NCI-H1436 treated with DMSO at 0.1 percent for 48 hours (cell line): ENCODE data around the gene AQP9.
A peak's percentile ranks its signal among the peaks of the same experiment; 100 is the strongest.
"Not testable (repeated sequence)": the region's sequence is repeated elsewhere in the genome, so short reads cannot be mapped to it uniquely, and the experiment has no call there.

Experiments used
- DNase-seq: peaks from one replicate; lab custom pipeline; 2025; lab: John Stamatoyannopoulos, UW

Gene AQP9

GRCh38 chr15:58182460-58183163 is 44.4 kb downstream of the AQP9 start:
- DNase-seq: no peak

GRCh38 chr15:58185439-58185838 is 47.3 kb downstream of the AQP9 start:
- DNase-seq: no peak

- DNase-seq: no peak
Measured at GRCh38 chr15:58189148-58189811, 51.1 kb downstream of the AQP9 start.

- no peak for DNase-seq
Measured at GRCh38 chr15:58190419-58190818, 52.2 kb downstream of the AQP9 start.

GRCh38 chr15:58193636-58194035 is 55.5 kb downstream of the AQP9 start:
- DNase-seq: not testable (repeated sequence)

- no peak for DNase-seq
Measured at GRCh38 chr15:58200739-58201138, 62.6 kb downstream of the AQP9 start.

GRCh38 chr15:58201516-58201915 is 63.3 kb downstream of the AQP9 start:
- DNase-seq: no peak

- DNase-seq: no peak
Measured at GRCh38 chr15:58203537-58203936, 65.4 kb downstream of the AQP9 start.

- DNase-seq: no peak
Measured at GRCh38 chr15:58206151-58206550, 68.0 kb downstream of the AQP9 start.

GRCh38 chr15:58208217-58208616 is 70.0 kb downstream of the AQP9 start:
- not testable (repeated sequence) for DNase-seq

GRCh38 chr15:58209007-58209481 is 70.9 kb downstream of the AQP9 start:
- DNase-seq: not testable (repeated sequence)

- not testable (repeated sequence) for DNase-seq
Measured at GRCh38 chr15:58210031-58210430, 71.8 kb downstream of the AQP9 start.

- DNase-seq: peak; percentile 13
Measured at GRCh38 chr15:58212909-58213526, 74.8 kb downstream of the AQP9 start.

GRCh38 chr15:58213587-58214338 is 75.6 kb downstream of the AQP9 start:
- no peak for DNase-seq

GRCh38 chr15:58214591-58215340 is 76.6 kb downstream of the AQP9 start:
- DNase-seq: no peak

GRCh38 chr15:58217460-58217859 is 79.3 kb downstream of the AQP9 start:
- DNase-seq: no peak

GRCh38 chr15:58221591-58222241 is 83.5 kb downstream of the AQP9 start:
- no peak for DNase-seq

GRCh38 chr15:58222679-58223078 is 84.5 kb downstream of the AQP9 start:
- DNase-seq: no peak

GRCh38 chr15:58223432-58223831 is 85.3 kb downstream of the AQP9 start:
- no peak for DNase-seq

- no peak for DNase-seq
Measured at GRCh38 chr15:58224068-58224467, 85.9 kb downstream of the AQP9 start.
